ENCODE results near the gene ARHGAP44.

GRCh38 chr17:12911239-12911638 is 121.9 kb downstream of the ARHGAP44 start:
- TF ChIP-seq, protein P1, sequence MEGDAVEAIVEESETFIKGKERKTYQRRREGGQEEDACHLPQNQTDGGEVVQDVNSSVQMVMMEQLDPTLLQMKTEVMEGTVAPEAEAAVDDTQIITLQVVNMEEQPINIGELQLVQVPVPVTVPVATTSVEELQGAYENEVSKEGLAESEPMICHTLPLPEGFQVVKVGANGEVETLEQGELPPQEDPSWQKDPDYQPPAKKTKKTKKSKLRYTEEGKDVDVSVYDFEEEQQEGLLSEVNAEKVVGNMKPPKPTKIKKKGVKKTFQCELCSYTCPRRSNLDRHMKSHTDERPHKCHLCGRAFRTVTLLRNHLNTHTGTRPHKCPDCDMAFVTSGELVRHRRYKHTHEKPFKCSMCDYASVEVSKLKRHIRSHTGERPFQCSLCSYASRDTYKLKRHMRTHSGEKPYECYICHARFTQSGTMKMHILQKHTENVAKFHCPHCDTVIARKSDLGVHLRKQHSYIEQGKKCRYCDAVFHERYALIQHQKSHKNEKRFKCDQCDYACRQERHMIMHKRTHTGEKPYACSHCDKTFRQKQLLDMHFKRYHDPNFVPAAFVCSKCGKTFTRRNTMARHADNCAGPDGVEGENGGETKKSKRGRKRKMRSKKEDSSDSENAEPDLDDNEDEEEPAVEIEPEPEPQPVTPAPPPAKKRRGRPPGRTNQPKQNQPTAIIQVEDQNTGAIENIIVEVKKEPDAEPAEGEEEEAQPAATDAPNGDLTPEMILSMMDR (conservative IDR thresholded peaks at IDR 0.05) = no peak
- TF ChIP-seq ZFX (IDR thresholded peaks at IDR 0.05) = no peak
